ENCODE results near the gene ARHGEF4. TPM values are rescaled to one million over a fixed set of nuclear protein-coding genes. Genes with fewer than 3 reads are reported as not detected.

ARHGEF4 gene
- total RNA-seq, 1 donor from 2014 or later: 2.6 TPM

DNA sequence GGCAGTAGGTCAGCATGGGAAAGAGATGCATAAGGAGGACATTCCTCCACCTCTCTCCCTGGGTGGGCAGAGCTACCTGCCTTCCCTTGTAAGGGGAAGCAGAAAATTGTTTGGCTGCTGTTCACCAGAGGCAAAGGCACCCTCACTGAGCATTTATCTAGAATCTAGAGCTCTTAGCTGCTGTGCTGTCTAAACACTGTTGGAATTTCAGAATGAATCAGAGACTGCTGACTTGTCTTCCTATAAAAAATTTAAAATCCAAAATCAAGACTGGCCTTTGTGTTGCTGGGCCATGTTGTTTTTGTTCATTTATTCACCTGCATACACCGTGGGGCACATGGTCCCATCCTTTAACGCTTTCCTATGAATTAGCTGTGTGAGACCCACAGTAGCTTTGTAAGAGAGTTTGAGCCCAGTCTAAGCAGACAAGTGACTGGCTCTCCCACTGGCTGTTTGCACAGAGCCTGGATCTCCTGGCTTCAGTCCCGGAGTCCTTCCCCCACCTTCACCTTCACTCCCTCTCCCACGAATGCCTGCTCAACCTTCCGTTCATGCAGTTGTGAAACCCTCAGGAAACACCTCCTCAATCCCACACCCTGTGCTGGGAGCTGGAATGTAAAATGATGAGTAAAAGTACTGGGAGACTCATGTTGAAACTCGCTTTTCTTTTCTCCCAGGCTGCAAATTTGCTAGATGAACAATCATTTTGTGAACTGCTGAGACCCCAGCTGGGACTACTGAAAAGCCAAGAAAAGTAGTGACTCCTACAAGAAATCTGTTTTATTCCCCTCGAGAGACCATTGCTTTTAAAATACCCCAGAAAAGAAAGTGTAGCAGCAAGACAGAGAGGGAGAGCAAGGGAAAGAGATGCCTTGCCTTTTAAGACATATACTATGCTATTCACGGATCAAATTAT lies 180.4 kb downstream of the ARHGEF4 start:
- DNase-seq (ENCODE audit: extremely low spot score, unreplicated experiment): no peak
- H3K9me3 Mint-ChIP-seq (ENCODE audit: unreplicated experiment): no peaks in the 10 kb centered on the region
- no peak overlapping the region for H3K4me3 Mint-ChIP-seq (ENCODE audit: unreplicated experiment)
- TF ChIP-seq, protein P1, sequence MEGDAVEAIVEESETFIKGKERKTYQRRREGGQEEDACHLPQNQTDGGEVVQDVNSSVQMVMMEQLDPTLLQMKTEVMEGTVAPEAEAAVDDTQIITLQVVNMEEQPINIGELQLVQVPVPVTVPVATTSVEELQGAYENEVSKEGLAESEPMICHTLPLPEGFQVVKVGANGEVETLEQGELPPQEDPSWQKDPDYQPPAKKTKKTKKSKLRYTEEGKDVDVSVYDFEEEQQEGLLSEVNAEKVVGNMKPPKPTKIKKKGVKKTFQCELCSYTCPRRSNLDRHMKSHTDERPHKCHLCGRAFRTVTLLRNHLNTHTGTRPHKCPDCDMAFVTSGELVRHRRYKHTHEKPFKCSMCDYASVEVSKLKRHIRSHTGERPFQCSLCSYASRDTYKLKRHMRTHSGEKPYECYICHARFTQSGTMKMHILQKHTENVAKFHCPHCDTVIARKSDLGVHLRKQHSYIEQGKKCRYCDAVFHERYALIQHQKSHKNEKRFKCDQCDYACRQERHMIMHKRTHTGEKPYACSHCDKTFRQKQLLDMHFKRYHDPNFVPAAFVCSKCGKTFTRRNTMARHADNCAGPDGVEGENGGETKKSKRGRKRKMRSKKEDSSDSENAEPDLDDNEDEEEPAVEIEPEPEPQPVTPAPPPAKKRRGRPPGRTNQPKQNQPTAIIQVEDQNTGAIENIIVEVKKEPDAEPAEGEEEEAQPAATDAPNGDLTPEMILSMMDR (IDR thresholded peaks at IDR 0.05): no peak
- no peaks in the 10 kb centered on the region for H3K4me1 Mint-ChIP-seq (ENCODE audit: unreplicated experiment)
- H3K36me3 Mint-ChIP-seq (ENCODE audit: unreplicated experiment): no peaks in the 10 kb centered on the region
- peaks cover 30% of the 10 kb centered on the region for H3K27me3 Mint-ChIP-seq (ENCODE audit: unreplicated experiment)
- no peak overlapping the region for H3K27ac Mint-ChIP-seq (ENCODE audit: unreplicated experiment)

DNA sequence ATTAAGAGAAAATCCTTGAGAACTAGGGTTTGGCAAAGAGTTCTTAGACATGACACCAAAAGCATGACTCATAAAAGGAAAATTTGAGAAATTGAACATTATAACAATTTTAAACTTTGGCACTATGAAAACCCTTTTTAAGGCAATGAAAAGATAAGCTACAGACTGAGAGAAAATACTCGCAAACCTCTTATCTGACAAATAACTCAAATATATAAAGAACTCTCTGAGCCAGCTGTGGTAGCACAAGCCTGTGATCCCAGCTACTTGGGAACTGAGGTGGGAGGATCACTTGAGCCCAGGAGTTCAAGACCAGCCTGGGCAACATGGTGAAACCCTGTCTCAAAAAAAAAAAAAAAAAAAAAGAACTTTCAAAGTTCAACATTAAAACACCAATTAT lies 186.0 kb downstream of the ARHGEF4 start:
- Mint-ChIP-seq H3K4me1 (ENCODE audit: unreplicated experiment) (no peaks in the 10 kb centered on the region), H3K9me3 (ENCODE audit: unreplicated experiment) (no peaks in the 10 kb centered on the region), H3K36me3 (ENCODE audit: unreplicated experiment) (no peaks in the 10 kb centered on the region), H3K27ac (ENCODE audit: unreplicated experiment) (no peak overlapping the region), H3K4me3 (ENCODE audit: unreplicated experiment) (no peak overlapping the region), H3K27me3 (ENCODE audit: unreplicated experiment) (peaks cover 23% of the 10 kb centered on the region)
- TF ChIP-seq, protein P1 (IDR thresholded peaks at IDR 0.05): no peak
- DNase-seq (ENCODE audit: extremely low spot score, unreplicated experiment): no peak

DNA sequence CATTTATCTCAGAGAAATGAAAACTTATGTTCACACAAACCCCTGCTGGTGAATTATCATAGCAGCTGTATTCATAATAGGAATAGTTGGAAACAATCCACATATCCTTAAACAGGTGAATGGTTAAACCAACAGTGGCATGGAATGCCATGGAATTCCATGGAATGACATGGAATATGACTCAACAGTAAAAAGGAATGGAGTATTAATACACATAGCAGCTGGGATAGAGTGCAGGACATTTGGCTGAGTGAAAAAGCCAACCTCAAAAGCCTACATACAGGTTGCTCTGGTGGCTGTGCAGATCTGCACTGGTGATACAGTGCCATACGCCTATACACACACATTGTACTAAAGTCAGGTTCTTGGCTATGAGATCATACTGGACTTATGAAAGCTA lies 187.0 kb downstream of the ARHGEF4 start:
- no peak for DNase-seq (ENCODE audit: extremely low spot score, unreplicated experiment)
- Mint-ChIP-seq H3K27me3 (ENCODE audit: unreplicated experiment) (peaks cover 14% of the 10 kb centered on the region), H3K4me1 (ENCODE audit: unreplicated experiment) (no peaks in the 10 kb centered on the region), H3K27ac (ENCODE audit: unreplicated experiment) (no peak overlapping the region), H3K36me3 (ENCODE audit: unreplicated experiment) (no peaks in the 10 kb centered on the region), H3K9me3 (ENCODE audit: unreplicated experiment) (no peaks in the 10 kb centered on the region), H3K4me3 (ENCODE audit: unreplicated experiment) (no peak overlapping the region)
- TF ChIP-seq, protein P1 (IDR thresholded peaks at IDR 0.05): no peak

DNA sequence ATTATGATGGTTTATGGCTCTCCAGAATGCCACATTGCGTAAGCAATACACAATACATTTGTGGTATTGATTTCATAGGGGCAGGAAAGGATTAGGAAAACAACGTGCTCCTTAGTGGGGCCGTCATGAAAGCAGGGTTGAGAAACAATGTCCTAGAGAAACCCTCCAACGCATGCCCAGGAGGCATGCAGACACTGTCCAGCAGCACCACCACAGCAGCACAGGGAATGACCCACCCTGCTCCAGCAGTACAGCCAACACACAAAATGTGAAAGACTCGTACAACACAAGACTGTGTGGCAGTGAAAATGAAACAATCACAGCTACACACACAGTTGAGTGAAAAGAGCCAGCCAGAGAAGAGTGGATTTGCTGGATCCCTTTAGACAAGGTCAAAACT lies 190.2 kb downstream of the ARHGEF4 start:
- H3K27me3 Mint-ChIP-seq (ENCODE audit: unreplicated experiment): peaks cover 10% of the 10 kb centered on the region
- no peak overlapping the region for H3K4me3 Mint-ChIP-seq (ENCODE audit: unreplicated experiment)
- H3K9me3 Mint-ChIP-seq (ENCODE audit: unreplicated experiment): no peaks in the 10 kb centered on the region
- H3K4me1 Mint-ChIP-seq (ENCODE audit: unreplicated experiment): no peaks in the 10 kb centered on the region
- peak; percentile 75 for DNase-seq (ENCODE audit: extremely low spot score, unreplicated experiment)
- TF ChIP-seq, protein P1 (IDR thresholded peaks at IDR 0.05): no peak
- H3K36me3 Mint-ChIP-seq (ENCODE audit: unreplicated experiment): no peaks in the 10 kb centered on the region
- no peak overlapping the region for H3K27ac Mint-ChIP-seq (ENCODE audit: unreplicated experiment)

Data from osteocyte (in vitro differentiated cells).